ENCODE measurements around the gene CA6.
"Not testable (repeated sequence)": the region's sequence is repeated elsewhere in the genome, so short reads cannot be mapped to it uniquely, and the experiment has no call there.

CA6 gene

GRCh38 chr1:9008236-9008635, 62.6 kb downstream of the CA6 start:
- no peak for DNase-seq

GRCh38 chr1:9009438-9010370, 64.0 kb downstream of the CA6 start:
- no peak for DNase-seq

GRCh38 chr1:9010781-9011323, 65.2 kb downstream of the CA6 start:
- no peak for DNase-seq

- DNase-seq, result no peak
Measured at GRCh38 chr1:9013819-9014218, 68.2 kb downstream of the CA6 start.

- DNase-seq, result no peak
Measured at GRCh38 chr1:9014475-9015375, 69.1 kb downstream of the CA6 start.

GRCh38 chr1:9016455-9016854, 70.8 kb downstream of the CA6 start:
- DNase-seq, result no peak

- DNase-seq, result no peak
Measured at GRCh38 chr1:9018333-9018732, 72.7 kb downstream of the CA6 start.

GRCh38 chr1:9019896-9020295, 74.2 kb downstream of the CA6 start:
- no peak for DNase-seq

GRCh38 chr1:9020305-9020704, 74.6 kb downstream of the CA6 start:
- no peak for DNase-seq

GRCh38 chr1:9022026-9022738, 76.5 kb downstream of the CA6 start:
- DNase-seq, result not testable (repeated sequence)

- DNase-seq, result no peak
Measured at GRCh38 chr1:9022773-9023172, 77.1 kb downstream of the CA6 start.
